ENCODE measurements around the gene SIPA1L3.

DNA sequence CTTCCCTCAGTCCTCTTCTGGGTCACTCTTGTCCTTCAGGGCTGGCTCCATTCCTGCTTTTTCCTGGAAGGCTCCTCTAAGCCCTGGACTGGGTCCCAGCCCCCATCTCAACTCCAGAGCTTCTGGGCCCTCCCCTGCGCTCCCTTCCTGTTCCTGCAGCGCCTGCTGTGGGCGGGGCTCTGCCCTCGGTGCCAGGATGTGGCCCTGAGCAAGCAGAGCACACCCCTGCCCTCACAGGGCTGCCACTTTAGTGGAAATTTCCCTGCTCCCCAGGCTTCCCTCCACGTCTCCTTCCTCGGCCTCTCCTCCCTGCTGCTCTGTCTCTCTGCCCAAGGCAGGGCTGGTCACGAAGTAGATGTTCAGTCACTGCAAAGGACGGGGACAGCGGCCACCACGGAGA, 288.2 kb downstream of the SIPA1L3 start:
- TF ChIP-seq ZNF677 (tag by site-specific recombination; IDR thresholded peaks at IDR 0.05) (no peak), ZNF776 (tag by site-specific recombination; IDR thresholded peaks at IDR 0.05; ENCODE audit: borderline replicate concordance) (no peak), ZNF660 (tag by site-specific recombination; IDR thresholded peaks at IDR 0.05) (no peak), ZNF350 (tag by site-specific recombination; IDR thresholded peaks at IDR 0.05) (no peak), YY1 (tag by site-specific recombination; IDR thresholded peaks at IDR 0.05) (no peak), ZNF621 (tag by site-specific recombination; IDR thresholded peaks at IDR 0.05) (no peak), PRDM1 (tag by site-specific recombination; IDR thresholded peaks at IDR 0.05) (no peak), MYNN (tag by site-specific recombination; IDR thresholded peaks at IDR 0.05; ENCODE audit: borderline replicate concordance) (no peak), ZNF335 (tag by site-specific recombination; conservative IDR thresholded peaks at IDR 0.05) (no peak), GLIS2 (tag by site-specific recombination; IDR thresholded peaks at IDR 0.05) (no peak; the same call in 1 of the 2 replicates), ZNF501 (tag by site-specific recombination; IDR thresholded peaks at IDR 0.05) (no peak)
- TF ChIP-seq, protein P1, sequence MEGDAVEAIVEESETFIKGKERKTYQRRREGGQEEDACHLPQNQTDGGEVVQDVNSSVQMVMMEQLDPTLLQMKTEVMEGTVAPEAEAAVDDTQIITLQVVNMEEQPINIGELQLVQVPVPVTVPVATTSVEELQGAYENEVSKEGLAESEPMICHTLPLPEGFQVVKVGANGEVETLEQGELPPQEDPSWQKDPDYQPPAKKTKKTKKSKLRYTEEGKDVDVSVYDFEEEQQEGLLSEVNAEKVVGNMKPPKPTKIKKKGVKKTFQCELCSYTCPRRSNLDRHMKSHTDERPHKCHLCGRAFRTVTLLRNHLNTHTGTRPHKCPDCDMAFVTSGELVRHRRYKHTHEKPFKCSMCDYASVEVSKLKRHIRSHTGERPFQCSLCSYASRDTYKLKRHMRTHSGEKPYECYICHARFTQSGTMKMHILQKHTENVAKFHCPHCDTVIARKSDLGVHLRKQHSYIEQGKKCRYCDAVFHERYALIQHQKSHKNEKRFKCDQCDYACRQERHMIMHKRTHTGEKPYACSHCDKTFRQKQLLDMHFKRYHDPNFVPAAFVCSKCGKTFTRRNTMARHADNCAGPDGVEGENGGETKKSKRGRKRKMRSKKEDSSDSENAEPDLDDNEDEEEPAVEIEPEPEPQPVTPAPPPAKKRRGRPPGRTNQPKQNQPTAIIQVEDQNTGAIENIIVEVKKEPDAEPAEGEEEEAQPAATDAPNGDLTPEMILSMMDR (tag by site-specific recombination; IDR thresholded peaks at IDR 0.05): no peak
- TF ChIP-seq, protein P2, sequence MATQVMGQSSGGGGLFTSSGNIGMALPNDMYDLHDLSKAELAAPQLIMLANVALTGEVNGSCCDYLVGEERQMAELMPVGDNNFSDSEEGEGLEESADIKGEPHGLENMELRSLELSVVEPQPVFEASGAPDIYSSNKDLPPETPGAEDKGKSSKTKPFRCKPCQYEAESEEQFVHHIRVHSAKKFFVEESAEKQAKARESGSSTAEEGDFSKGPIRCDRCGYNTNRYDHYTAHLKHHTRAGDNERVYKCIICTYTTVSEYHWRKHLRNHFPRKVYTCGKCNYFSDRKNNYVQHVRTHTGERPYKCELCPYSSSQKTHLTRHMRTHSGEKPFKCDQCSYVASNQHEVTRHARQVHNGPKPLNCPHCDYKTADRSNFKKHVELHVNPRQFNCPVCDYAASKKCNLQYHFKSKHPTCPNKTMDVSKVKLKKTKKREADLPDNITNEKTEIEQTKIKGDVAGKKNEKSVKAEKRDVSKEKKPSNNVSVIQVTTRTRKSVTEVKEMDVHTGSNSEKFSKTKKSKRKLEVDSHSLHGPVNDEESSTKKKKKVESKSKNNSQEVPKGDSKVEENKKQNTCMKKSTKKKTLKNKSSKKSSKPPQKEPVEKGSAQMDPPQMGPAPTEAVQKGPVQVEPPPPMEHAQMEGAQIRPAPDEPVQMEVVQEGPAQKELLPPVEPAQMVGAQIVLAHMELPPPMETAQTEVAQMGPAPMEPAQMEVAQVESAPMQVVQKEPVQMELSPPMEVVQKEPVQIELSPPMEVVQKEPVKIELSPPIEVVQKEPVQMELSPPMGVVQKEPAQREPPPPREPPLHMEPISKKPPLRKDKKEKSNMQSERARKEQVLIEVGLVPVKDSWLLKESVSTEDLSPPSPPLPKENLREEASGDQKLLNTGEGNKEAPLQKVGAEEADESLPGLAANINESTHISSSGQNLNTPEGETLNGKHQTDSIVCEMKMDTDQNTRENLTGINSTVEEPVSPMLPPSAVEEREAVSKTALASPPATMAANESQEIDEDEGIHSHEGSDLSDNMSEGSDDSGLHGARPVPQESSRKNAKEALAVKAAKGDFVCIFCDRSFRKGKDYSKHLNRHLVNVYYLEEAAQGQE (tag by site-specific recombination; IDR thresholded peaks at IDR 0.05): no peak
